K562 (cell line): ENCODE data around the gene VWA7. TPM values are rescaled to one million over a fixed set of nuclear protein-coding genes. Genes with fewer than 3 reads are reported as not detected.

Source experiments
- CBFA2T3 ChIP-seq: fragments of 450-650 bp; IDR thresholded peaks from 2 replicates; pipeline ENCODE4 v1.6.1; 2017
- CLOCK ChIP-seq: fragments of 250-450 bp; sonication (Bioruptor Pico); IDR thresholded peaks from 2 replicates; pipeline ENCODE4 v1.4.0; 2020; ENCODE audit warnings: mild to moderate bottlenecking, moderate library complexity, borderline replicate concordance
- ERF ChIP-seq: fragments of 450-650 bp; formaldehyde crosslinking; IDR thresholded peaks from 2 replicates; pipeline ENCODE4 v1.4.0; 2020; ENCODE audit warnings: mild to moderate bottlenecking, mixed read lengths
- HDGF ChIP-seq: fragments of 450-650 bp; IDR thresholded peaks from 2 replicates; pipeline ENCODE4 v1.6.1; 2016
- ID3 ChIP-seq, 2 experiments: fragments of 250-450 bp in 1 of 2; fragments of 450-650 bp in 1 of 2; sonication (Bioruptor Pico) in 1 of 2; IDR thresholded peaks; 2 replicates each; pipeline versions ENCODE4 v1.6.1 to v1.8.0; 2016 to 2021; ENCODE audit warnings: mild to moderate bottlenecking in 2 of 2, moderate library complexity in 2 of 2, missing compliant biosample characterization in 1 of 2, missing genetic modification characterization in 1 of 2
- KLF6 ChIP-seq: fragments of 250-450 bp; sonication (Bioruptor Pico); IDR thresholded peaks from 2 replicates; pipeline ENCODE4 v1.4.0; 2020; ENCODE audit warnings: mild to moderate bottlenecking, moderate library complexity, borderline replicate concordance
- PCBP2 ChIP-seq: fragments of 200-400 bp; formaldehyde crosslinking; IDR thresholded peaks from 2 replicates; pipeline ENCODE4 v1.6.1; 2018; ENCODE audit warnings: low read length, low read depth, mild to moderate bottlenecking, moderate library complexity; ENCODE audit not compliant: poor library complexity, severe bottlenecking
- RREB1 ChIP-seq: fragments of 250-450 bp; sonication (Bioruptor Pico); IDR thresholded peaks from 2 replicates; pipeline ENCODE4 v1.4.0; 2020
- SETDB1 ChIP-seq: IDR thresholded peaks from one replicate; pipeline ENCODE4 v1.6.1; 2012; ENCODE audit warnings: low read length, control low read depth, inconsistent platforms
- TEAD4 ChIP-seq, 2 experiments: sonication (generic) in 1 of 2; formaldehyde crosslinking in 1 of 2; IDR thresholded peaks; 2 replicates each; pipeline versions ENCODE4 v1.6.1 to v1.8.0; 2012 to 2022; ENCODE audit warnings: borderline replicate concordance in 1 of 2, inconsistent platforms in 1 of 2, low read length in 1 of 2, mild to moderate bottlenecking in 1 of 2, missing genetic modification reagents in 1 of 2
- U2AF1 ChIP-seq: fragments of 200-400 bp; formaldehyde crosslinking; optimal IDR thresholded peaks from 2 replicates; pipeline ENCODE3; 2017; ENCODE audit warnings: mild to moderate bottlenecking, low read depth, low read length, moderate library complexity
- XRCC3 ChIP-seq: fragments of 450-650 bp; IDR thresholded peaks from 2 replicates; pipeline ENCODE4 v1.6.1; 2017; ENCODE audit warnings: mild to moderate bottlenecking, moderate library complexity
- ZBTB2 ChIP-seq: fragments of 450-650 bp; IDR thresholded peaks from 2 replicates; pipeline ENCODE4 v1.6.1; 2016; ENCODE audit warnings: antibody characterized with exemption
- ZFX ChIP-seq: sonication (generic); formaldehyde crosslinking; IDR thresholded peaks from 2 replicates; pipeline ENCODE4 v1.8.0; 2022; ENCODE audit warnings: mild to moderate bottlenecking, missing genetic modification reagents, moderate library complexity
- ZNF184 ChIP-seq: sonication (generic); formaldehyde crosslinking; IDR thresholded peaks from 2 replicates; pipeline ENCODE4 v1.5.0; 2020; ENCODE audit warnings: missing genetic modification reagents
- ZNF224 ChIP-seq: sonication (generic); formaldehyde crosslinking; IDR thresholded peaks from 2 replicates; pipeline ENCODE4 v1.8.0; 2022; ENCODE audit warnings: mild to moderate bottlenecking, missing genetic modification reagents
- ZZZ3 ChIP-seq: fragments of 450-650 bp; IDR thresholded peaks from 2 replicates; pipeline ENCODE4 v1.6.1; 2016; ENCODE audit warnings: antibody characterized with exemption, mild to moderate bottlenecking, moderate library complexity
- polyA plus RNA-seq, 8 experiments: library from polyadenylated mRNA; depleted of rRNA in 4 of 8; stranded (reverse) in 5 of 8; unstranded in 3 of 8; fragments of >200 nt; fragmentation: Nextera tagmentation in 2 of 8; fragmentation: Illumina TruSeq in 1 of 8; extraction: Ambion mirVana in 2 of 8; extraction: Trizol in 1 of 8; gene quantifications; 2 replicates each; pipeline versions ENCODE4 v1.2.1 to v1.2.3, GENCODE V29; 2011 to 2014; ENCODE audit warnings: inconsistent platforms in 1 of 8, missing spikeins in 1 of 8
- total RNA-seq, 7 experiments: library from RNA; depleted of rRNA in 6 of 7; stranded (reverse); fragments of >200 nt in 6 of 7; fragmentation: Illumina TruSeq in 2 of 7; extraction: Trizol in 2 of 7; gene quantifications; 2 replicates each; pipeline versions ENCODE4 v1.2.1 to v1.2.3, GENCODE V29; 2011 to 2021; ENCODE audit warnings: low replicate concordance in 1 of 7

The VWA7 gene
- total and polyA plus RNA-seq, 9 of the 15 experiments (the other 6 are each of a cell fraction or from before 2014, with no cell fraction given): 0.18 to 2.9 (median 0.95) TPM

- TF ChIP-seq ID3 (CRISPR knock-in tag; IDR thresholded peaks at IDR 0.05) (no peak), ID3 (tag; IDR thresholded peaks at IDR 0.05) (peak; percentile 96), ZZZ3 (no peak), PCBP2 (no peak), ZNF184 (no peak), KLF6 (CRISPR knock-in tag) (peak; percentile 10; the same call in 1 of the 2 replicates), TEAD4 (IDR thresholded peaks at IDR 0.05; ENCODE audit: low read length) (peak; percentile 86), TEAD4 (CRISPR knock-in tag; IDR thresholded peaks at IDR 0.05; ENCODE audit: borderline replicate concordance) (no peak), SETDB1 (no peak), ZFX (CRISPR knock-in tag) (peak; percentile 61; the same call in 1 of the 2 replicates), ZBTB2 (peak; percentile 94), CLOCK (CRISPR knock-in tag) (no peak), RREB1 (CRISPR knock-in tag) (no peak), ZNF224 (CRISPR knock-in tag) (no peak), U2AF1 (no peak), ERF (peak; percentile 57; the same call in 1 of the 2 replicates), HDGF (no peak; the same call in 1 of the 2 replicates), XRCC3 (no peak), CBFA2T3 (peak; percentile 86)
Measured at GRCh38 chr6:31776989-31777666, at the start of gene VWA7 (continued).
